HG02588 (cell line): ENCODE results near the gene PLAC8L1.
"Not testable (repeated sequence)": the region's sequence is repeated elsewhere in the genome, so short reads cannot be mapped to it uniquely, and the experiment has no call there.

ENCODE experiments used
- ATAC-seq: cut with Tn5 transposase; IDR thresholded peaks from one replicate; pipeline ENCODE4 v1.9.1; 2021; ENCODE audit warnings: mild to moderate bottlenecking, moderate library complexity; ENCODE audit not compliant: unreplicated experiment

PLAC8L1 gene

GRCh38 chr5:146105477-146105876, at the start of gene PLAC8L1:
Gene PLAC8L1 (minus strand): TSS chr5:146105577. CDS start chr5:146104311, 1,266 bp downstream.
- ATAC-seq = no peak

GRCh38 chr5:146151970-146152369, 46.6 kb upstream of the PLAC8L1 start:
- no peak for ATAC-seq

- ATAC-seq = no peak
Observed at GRCh38 chr5:146137967-146138403, 32.6 kb upstream of the PLAC8L1 start.

- ATAC-seq = no peak
Observed at GRCh38 chr5:146130440-146131045, 25.2 kb upstream of the PLAC8L1 start.

GRCh38 chr5:146126068-146126467, 20.7 kb upstream of the PLAC8L1 start:
- no peak for ATAC-seq

GRCh38 chr5:146124580-146124979, 19.2 kb upstream of the PLAC8L1 start:
- ATAC-seq = no peak

- not testable (repeated sequence) for ATAC-seq
Observed at GRCh38 chr5:146121451-146121850, 16.1 kb upstream of the PLAC8L1 start.

GRCh38 chr5:146118322-146118721, 12.9 kb upstream of the PLAC8L1 start:
- no peak for ATAC-seq

- not testable (repeated sequence) for ATAC-seq
Observed at GRCh38 chr5:146117216-146117615, 11.8 kb upstream of the PLAC8L1 start.

GRCh38 chr5:146116361-146116760, 11.0 kb upstream of the PLAC8L1 start:
- no peak for ATAC-seq

GRCh38 chr5:146112476-146112875, 7.1 kb upstream of the PLAC8L1 start:
- ATAC-seq = no peak

GRCh38 chr5:146111409-146111808, 6.0 kb upstream of the PLAC8L1 start:
- ATAC-seq = no peak

GRCh38 chr5:146109379-146109778, 4.0 kb upstream of the PLAC8L1 start:
- no peak for ATAC-seq

GRCh38 chr5:146108870-146109269, 3.5 kb upstream of the PLAC8L1 start:
- not testable (repeated sequence) for ATAC-seq

GRCh38 chr5:146107901-146108300, 2.5 kb upstream of the PLAC8L1 start:
- ATAC-seq = no peak

- no peak for ATAC-seq
Observed at GRCh38 chr5:146103594-146103993, 1.8 kb downstream of the PLAC8L1 start.

- no peak for ATAC-seq
Observed at GRCh38 chr5:146101646-146102045, 3.7 kb downstream of the PLAC8L1 start.

- ATAC-seq = no peak
Observed at GRCh38 chr5:146098047-146098446, 7.3 kb downstream of the PLAC8L1 start.

GRCh38 chr5:146091881-146092280, 13.5 kb downstream of the PLAC8L1 start:
- no peak for ATAC-seq

- no peak for ATAC-seq
Observed at GRCh38 chr5:146089287-146089686, 16.1 kb downstream of the PLAC8L1 start.

GRCh38 chr5:146088098-146088497, 17.3 kb downstream of the PLAC8L1 start:
- no peak for ATAC-seq

- ATAC-seq = no peak
Observed at GRCh38 chr5:146084376-146084775, 21.0 kb downstream of the PLAC8L1 start.

GRCh38 chr5:146082798-146083197, 22.6 kb downstream of the PLAC8L1 start:
- peak; percentile 98 for ATAC-seq
